K562 (cell line): ENCODE measurements around the gene PDE5A. TPM values are rescaled to one million over a fixed set of nuclear protein-coding genes. Genes with fewer than 3 reads are reported as not detected.

Experiments
- ATAC-seq: fragments of 200-7000 bp; cut with Tn5 transposase; 3 replicates; pipeline ENCODE4 v1.9.1; 2020; ENCODE audit warnings: moderate library complexity
- BruUV-seq: library from RNA; stranded (reverse); fragments of 400-500 nt; replicated peaks from 2 replicates; lab custom pipeline; 2021; lab: Mats Ljungman, UMichigan
- CTCF ChIA-PET: fragments of 300-600 bp; formaldehyde crosslinking; extraction: SDS; loops from one replicate; lab custom pipeline; 2021; ENCODE audit warnings: low intra/inter-chr PET ratio; lab: Yijun Ruan, JAX
- POLR2A ChIA-PET: fragments of 300-600, 350-650 bp; sonication (Branson Sonifier 250); formaldehyde crosslinking; extraction: SDS; loops from one replicate; lab custom pipeline; 2021; ENCODE audit warnings: antibody characterized with exemption, inconsistent platforms; lab: Yijun Ruan, JAX
- DNase-seq, 4 experiments: peaks; one replicate each; pipeline versions ENCODE4 v3.0.0 to v3.0.0-alpha.2; 2011 to 2018; ENCODE audit warnings: low spot score in 3 of 4, mixed read lengths in 3 of 4; ENCODE audit errors: extremely low read depth in 1 of 4
- FAIRE-seq: peaks from 2 replicates; lab custom pipeline; 2011; peaks lifted over from hg19 to GRCh38; lab: Jason Lieb, UNC
- H2AFZ ChIP-seq: 2 replicates; pipeline ENCODE4 v1.6.0; 2011; ENCODE audit warnings: low read depth, low read length, control low read depth, inconsistent platforms
- H3K27ac ChIP-seq: fragments of 200-600 bp; 3 replicates; pipeline ENCODE4 v1.8.0; 2011; ENCODE audit warnings: low read depth, mild to moderate bottlenecking, control low read depth, inconsistent platforms, low read length, moderate library complexity, mixed read lengths; ENCODE audit errors: extremely low read depth
- H3K27me3 ChIP-seq, 2 experiments: fragments of 300-600 bp in 1 of 2; 2 replicates in 1 of 2; 3 replicates in 1 of 2; pipeline versions ENCODE4 v1.6.0 to v1.8.0; 2011; ENCODE audit warnings: inconsistent platforms in 2 of 2, low read length in 2 of 2, mild to moderate bottlenecking in 1 of 2, mixed read lengths in 1 of 2, moderate library complexity in 1 of 2; ENCODE audit not compliant: control insufficient read depth in 2 of 2, insufficient read depth in 2 of 2
- H3K36me3 ChIP-seq: fragments of 300-600 bp; 3 replicates; pipeline ENCODE4 v1.8.0; 2011; ENCODE audit warnings: mild to moderate bottlenecking, low read length, inconsistent platforms; ENCODE audit not compliant: control insufficient read depth, insufficient read depth
- H3K4me1 ChIP-seq, 2 experiments: fragments of 200-600 bp in 1 of 2; replicated peaks in 1 of 2; 2 replicates in 1 of 2; 3 replicates in 1 of 2; pipeline versions ENCODE4 v1.5.1 to v1.8.0; 2011; ENCODE audit warnings: inconsistent platforms in 2 of 2, low read length in 2 of 2, mild to moderate bottlenecking in 1 of 2, mixed read lengths in 1 of 2, moderate library complexity in 1 of 2; ENCODE audit not compliant: control insufficient read depth in 2 of 2, insufficient read depth in 2 of 2
- H3K4me2 ChIP-seq: 2 replicates; pipeline ENCODE4 v1.6.1; 2011; ENCODE audit warnings: low read length, control low read depth, inconsistent platforms, mixed read lengths; ENCODE audit not compliant: insufficient read depth
- H3K4me3 ChIP-seq: fragments of 200-600 bp; sonication (generic), shearing (Covaris generic); 2 replicates; pipeline ENCODE4 v1.5.1; 2016; ENCODE audit warnings: control low read depth, inconsistent platforms
- H3K79me2 ChIP-seq: fragments of 200-600 bp; 3 replicates; pipeline ENCODE4 v1.8.0; 2011; ENCODE audit warnings: low read length, inconsistent platforms; ENCODE audit not compliant: control insufficient read depth, insufficient read depth
- H3K9ac ChIP-seq, 2 experiments: 2 replicates each; pipeline versions ENCODE4 v1.6.0 to v1.6.1; 2011; ENCODE audit warnings: low read depth in 2 of 2, low read length in 2 of 2, control low read depth in 1 of 2, inconsistent platforms in 1 of 2, mild to moderate bottlenecking in 1 of 2, mixed read lengths in 1 of 2; ENCODE audit not compliant: insufficient read depth in 1 of 2
- H3K9me1 ChIP-seq: one replicate; pipeline ENCODE4 v1.6.0; 2011; ENCODE audit warnings: inconsistent platforms, mild to moderate bottlenecking, low read length, moderate library complexity; ENCODE audit not compliant: control insufficient read depth, insufficient read depth
- H3K9me3 ChIP-seq: replicated peaks from 2 replicates; pipeline ENCODE4 v1.5.1; 2011; ENCODE audit warnings: low read depth, low read length, inconsistent platforms; ENCODE audit not compliant: control insufficient read depth, insufficient read depth
- H4K20me1 ChIP-seq: replicated peaks from 2 replicates; pipeline ENCODE4 v1.6.1; 2011; ENCODE audit warnings: low read length, inconsistent platforms, mixed read lengths; ENCODE audit not compliant: control insufficient read depth, insufficient read depth
- CAMTA2 ChIP-seq: fragments of 250-450 bp; sonication (Bioruptor Pico); conservative IDR thresholded peaks from 2 replicates; pipeline ENCODE4 v1.5.1; 2022
- CHD1 ChIP-seq: fragments of 200-600 bp; sonication (generic); IDR thresholded peaks from one replicate; pipeline ENCODE4 v1.6.1; 2012; ENCODE audit warnings: mild to moderate bottlenecking, moderate library complexity, low read length, inconsistent platforms
- ETV5 ChIP-seq: sonication (generic); formaldehyde crosslinking; IDR thresholded peaks from 2 replicates; pipeline ENCODE4 v1.4.0; 2020; ENCODE audit warnings: low read depth, mild to moderate bottlenecking, missing genetic modification reagents
- HDAC1 ChIP-seq, 2 experiments: fragments of 450-650 bp; IDR thresholded peaks; 2 replicates each; pipeline ENCODE4 v1.6.1; 2016 to 2017; ENCODE audit warnings: inconsistent platforms in 1 of 2, mild to moderate bottlenecking in 1 of 2, moderate library complexity in 1 of 2
- ID3 ChIP-seq, 2 experiments: fragments of 250-450 bp in 1 of 2; fragments of 450-650 bp in 1 of 2; sonication (Bioruptor Pico) in 1 of 2; IDR thresholded peaks; 2 replicates each; pipeline versions ENCODE4 v1.6.1 to v1.8.0; 2016 to 2021; ENCODE audit warnings: mild to moderate bottlenecking in 2 of 2, moderate library complexity in 2 of 2, missing compliant biosample characterization in 1 of 2, missing genetic modification characterization in 1 of 2
- MEF2D ChIP-seq: conservative IDR thresholded peaks from 2 replicates; pipeline ENCODE4 v1.6.1; 2016; ENCODE audit warnings: low read depth, missing genetic modification characterization, missing compliant biosample characterization
- NFIC ChIP-seq: fragments of 450-650 bp; IDR thresholded peaks from 2 replicates; pipeline ENCODE4 v1.6.1; 2017; ENCODE audit warnings: mild to moderate bottlenecking, inconsistent platforms
- NR4A1 ChIP-seq, 2 experiments: fragments of 250-450 bp in 1 of 2; fragments of 450-650 bp in 1 of 2; sonication (Bioruptor Pico) in 1 of 2; IDR thresholded peaks; 2 replicates each; pipeline versions ENCODE4 v1.4.0 to v1.6.1; 2016 to 2020; ENCODE audit warnings: mild to moderate bottlenecking in 2 of 2, missing compliant biosample characterization in 1 of 2, missing genetic modification characterization in 1 of 2, moderate library complexity in 1 of 2
- NUFIP1 ChIP-seq: fragments of 450-650 bp; IDR thresholded peaks from 2 replicates; pipeline ENCODE4 v1.6.1; 2018; ENCODE audit not compliant: partially characterized antibody
- RBFOX2 ChIP-seq: fragments of 200-400 bp; formaldehyde crosslinking; IDR thresholded peaks from 2 replicates; pipeline ENCODE4 v1.6.1; 2017; ENCODE audit warnings: low read depth, mild to moderate bottlenecking, low read length, moderate library complexity
- SOX6 ChIP-seq: fragments of 450-650 bp; IDR thresholded peaks from 2 replicates; pipeline ENCODE4 v1.6.1; 2014; ENCODE audit warnings: mild to moderate bottlenecking
- ZNF165 ChIP-seq: fragments of 250-450 bp; sonication (Bioruptor Pico); IDR thresholded peaks from 2 replicates; pipeline ENCODE4 v1.4.0; 2020; ENCODE audit warnings: borderline replicate concordance
- ZNF431 ChIP-seq: sonication (generic); formaldehyde crosslinking; IDR thresholded peaks from 2 replicates; pipeline ENCODE4 v1.8.0; 2022; ENCODE audit warnings: mild to moderate bottlenecking, missing genetic modification reagents
- ZZZ3 ChIP-seq: fragments of 450-650 bp; IDR thresholded peaks from 2 replicates; pipeline ENCODE4 v1.6.1; 2016; ENCODE audit warnings: antibody characterized with exemption, mild to moderate bottlenecking, moderate library complexity
- WGBS: fragments of 100-300 bp; shearing (Covaris generic); methylation state at CpG from one replicate; pipeline ENCODE4 v1.1.6; 2016; ENCODE audit warnings: low coverage, mixed read lengths; ENCODE audit not compliant: insufficient coverage; ENCODE audit errors: missing lambda C conversion rate; 5-methylcytosine and 5-hydroxymethylcytosine counted together
- in situ Hi-C: fragments of 300-500 bp; cut with MboI; formaldehyde crosslinking; loops from 4 replicates; pipeline ENCODE4 v1.15.0; 2018; ENCODE audit warnings: inconsistent platforms, mixed read lengths
- intact Hi-C: fragments of 100-400 bp; cut with micrococcal nuclease; formaldehyde crosslinking; loops from 2 replicates; pipeline ENCODE4 v1.14.2; 2022
- polyA plus RNA-seq, 8 experiments: library from polyadenylated mRNA; depleted of rRNA in 4 of 8; stranded (reverse) in 5 of 8; unstranded in 3 of 8; fragments of >200 nt; fragmentation: Nextera tagmentation in 2 of 8; fragmentation: Illumina TruSeq in 1 of 8; extraction: Ambion mirVana in 2 of 8; extraction: Trizol in 1 of 8; gene quantifications; 2 replicates each; pipeline versions ENCODE4 v1.2.1 to v1.2.3, GENCODE V29; 2011 to 2014; ENCODE audit warnings: inconsistent platforms in 1 of 8, missing spikeins in 1 of 8
- total RNA-seq, 7 experiments: library from RNA; depleted of rRNA in 6 of 7; stranded (reverse); fragments of >200 nt in 6 of 7; fragmentation: Illumina TruSeq in 2 of 7; extraction: Trizol in 2 of 7; gene quantifications; 2 replicates each; pipeline versions ENCODE4 v1.2.1 to v1.2.3, GENCODE V29; 2011 to 2021; ENCODE audit warnings: low replicate concordance in 1 of 7
- TF ChIP-seq, protein P1 (sequence below), 2 experiments: fragments of 450-650 bp; conservative IDR thresholded peaks; 2 replicates each; pipeline ENCODE4 v1.6.1; 2017; ENCODE audit warnings: mild to moderate bottlenecking in 2 of 2, moderate library complexity in 2 of 2
- TF ChIP-seq, protein P2 (sequence below): fragments of 250-450 bp; sonication (Bioruptor Pico); IDR thresholded peaks from 2 replicates; pipeline ENCODE4 v1.8.0; 2021; ENCODE audit warnings: mild to moderate bottlenecking, moderate library complexity
- TF ChIP-seq, protein P3 (sequence below): fragments of 450-650 bp; IDR thresholded peaks from 2 replicates; pipeline ENCODE4 v1.6.1; 2016; ENCODE audit warnings: missing biosample characterization, missing genetic modification characterization

The PDE5A gene
- total and polyA plus RNA-seq, 9 of the 15 experiments (the other 6 are each of a cell fraction or from before 2014, with no cell fraction given) = 0.07 to 1.9 (median 0.29) TPM

GRCh38 chr4:119477412-119478053, 151.1 kb downstream of the PDE5A start (continued):
- TF ChIP-seq, protein P1, sequence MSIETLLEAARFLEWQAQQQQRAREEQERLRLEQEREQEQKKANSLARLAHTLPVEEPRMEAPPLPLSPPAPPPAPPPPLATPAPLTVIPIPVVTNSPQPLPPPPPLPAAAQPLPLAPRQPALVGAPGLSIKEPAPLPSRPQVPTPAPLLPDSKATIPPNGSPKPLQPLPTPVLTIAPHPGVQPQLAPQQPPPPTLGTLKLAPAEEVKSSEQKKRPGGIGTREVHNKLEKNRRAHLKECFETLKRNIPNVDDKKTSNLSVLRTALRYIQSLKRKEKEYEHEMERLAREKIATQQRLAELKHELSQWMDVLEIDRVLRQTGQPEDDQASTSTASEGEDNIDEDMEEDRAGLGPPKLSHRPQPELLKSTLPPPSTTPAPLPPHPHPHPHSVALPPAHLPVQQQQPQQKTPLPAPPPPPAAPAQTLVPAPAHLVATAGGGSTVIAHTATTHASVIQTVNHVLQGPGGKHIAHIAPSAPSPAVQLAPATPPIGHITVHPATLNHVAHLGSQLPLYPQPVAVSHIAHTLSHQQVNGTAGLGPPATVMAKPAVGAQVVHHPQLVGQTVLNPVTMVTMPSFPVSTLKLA (conservative IDR thresholded peaks at IDR 0.05) = no peak
- TF ChIP-seq, protein P2, sequence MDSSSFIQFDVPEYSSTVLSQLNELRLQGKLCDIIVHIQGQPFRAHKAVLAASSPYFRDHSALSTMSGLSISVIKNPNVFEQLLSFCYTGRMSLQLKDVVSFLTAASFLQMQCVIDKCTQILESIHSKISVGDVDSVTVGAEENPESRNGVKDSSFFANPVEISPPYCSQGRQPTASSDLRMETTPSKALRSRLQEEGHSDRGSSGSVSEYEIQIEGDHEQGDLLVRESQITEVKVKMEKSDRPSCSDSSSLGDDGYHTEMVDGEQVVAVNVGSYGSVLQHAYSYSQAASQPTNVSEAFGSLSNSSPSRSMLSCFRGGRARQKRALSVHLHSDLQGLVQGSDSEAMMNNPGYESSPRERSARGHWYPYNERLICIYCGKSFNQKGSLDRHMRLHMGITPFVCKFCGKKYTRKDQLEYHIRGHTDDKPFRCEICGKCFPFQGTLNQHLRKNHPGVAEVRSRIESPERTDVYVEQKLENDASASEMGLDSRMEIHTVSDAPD = no peak
- no peak for TF ChIP-seq CAMTA2 (CRISPR knock-in tag)
- TF ChIP-seq, protein P3, sequence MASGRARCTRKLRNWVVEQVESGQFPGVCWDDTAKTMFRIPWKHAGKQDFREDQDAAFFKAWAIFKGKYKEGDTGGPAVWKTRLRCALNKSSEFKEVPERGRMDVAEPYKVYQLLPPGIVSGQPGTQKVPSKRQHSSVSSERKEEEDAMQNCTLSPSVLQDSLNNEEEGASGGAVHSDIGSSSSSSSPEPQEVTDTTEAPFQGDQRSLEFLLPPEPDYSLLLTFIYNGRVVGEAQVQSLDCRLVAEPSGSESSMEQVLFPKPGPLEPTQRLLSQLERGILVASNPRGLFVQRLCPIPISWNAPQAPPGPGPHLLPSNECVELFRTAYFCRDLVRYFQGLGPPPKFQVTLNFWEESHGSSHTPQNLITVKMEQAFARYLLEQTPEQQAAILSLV (tag) = no peak
- no peak for TF ChIP-seq CHD1

- CTCF ChIA-PET = no interaction called here
- Histone ChIP-seq H3K27ac (no peak overlapping the region), H4K20me1 (no peaks in the 10 kb centered on the region), H3K36me3 (peaks cover 46% of the 10 kb centered on the region), H3K27me3 (no peaks in the 10 kb centered on the region), H3K9ac (no peak overlapping the region), H2AFZ (no peak overlapping the region), H3K9me3 (no peaks in the 10 kb centered on the region), H3K4me1 (no peaks in the 10 kb centered on the region), H3K4me2 (no peak overlapping the region), H3K79me2 (no peaks in the 10 kb centered on the region), H3K4me3 (no peak overlapping the region), H3K9me1 (no peaks in the 10 kb centered on the region)
- intact Hi-C loops = no loop called here
- in situ Hi-C loops = no loop called here
- BruUV-seq = no TSS peak
- FAIRE-seq = no peak
- peak in 1 of 4 experiments; percentile 6 for DNase-seq
- no peak for ATAC-seq
- WGBS = 78% methylated on average over 3 of the region's 3 CpGs
- POLR2A ChIA-PET = no interaction called here
- no peak for TF ChIP-seq MEF2D (tag)
- TF ChIP-seq ZNF165 (CRISPR knock-in tag) = no peak
- no peak for TF ChIP-seq ID3 (CRISPR knock-in tag; IDR thresholded peaks at IDR 0.05)
- no peak for TF ChIP-seq ID3 (tag; IDR thresholded peaks at IDR 0.05)
- no peak for TF ChIP-seq ZZZ3
- no peak for TF ChIP-seq NUFIP1
- no peak for TF ChIP-seq NR4A1 (CRISPR knock-in tag; IDR thresholded peaks at IDR 0.05)
- no peak for TF ChIP-seq NR4A1 (tag; IDR thresholded peaks at IDR 0.05)
- no peak for TF ChIP-seq ETV5 (CRISPR knock-in tag)
- no peak for TF ChIP-seq ZNF431 (CRISPR knock-in tag)
- TF ChIP-seq RBFOX2 = no peak
- TF ChIP-seq SOX6 = no peak
- TF ChIP-seq HDAC1 (IDR thresholded peaks at IDR 0.05) = no peak
- no peak for TF ChIP-seq NFIC
These were observed 157.3 kb downstream of the PDE5A start for GRCh38 chr4:119471259-119471658.
